SK-N-SH (cell line): ENCODE results near the gene WASHC3. TPM values are rescaled to one million over a fixed set of nuclear protein-coding genes. Genes with fewer than 3 reads are reported as not detected.

Experiments
- CTCF ChIA-PET: fragments of 300-600, 350-600 bp; formaldehyde crosslinking; extraction: SDS; loops from one replicate; lab custom pipeline; 2021; lab: Yijun Ruan, JAX
- POLR2A ChIA-PET: fragments of 350-600 bp; sonication (Branson Sonifier 250); formaldehyde crosslinking; extraction: SDS; loops from one replicate; lab custom pipeline; 2020; ENCODE audit warnings: antibody characterized with exemption, inconsistent platforms; lab: Yijun Ruan, JAX
- DNase-seq: peaks from one replicate; pipeline ENCODE4 v3.0.0; 2012
- H2AFZ ChIP-seq: fragments of 200-600 bp; sonication (generic); 2 replicates; pipeline ENCODE4 v1.8.1; 2016; ENCODE audit warnings: antibody characterized with exemption, mild to moderate bottlenecking, low read depth
- H3F3A ChIP-seq: fragments of 200-600 bp; sonication (generic); replicated peaks from 2 replicates; pipeline ENCODE3; 2016; ENCODE audit warnings: antibody characterized with exemption, mild to moderate bottlenecking; ENCODE audit not compliant: insufficient read depth
- H3K27ac ChIP-seq, 2 experiments: fragments of 200-500 bp in 1 of 2; fragments of 200-600 bp in 1 of 2; sonication (Bioruptor generic) in 1 of 2; sonication (generic), shearing (Covaris generic) in 1 of 2; 2 replicates each; pipeline versions ENCODE4 v1.5.1 to v1.6.1; 2014 to 2016; ENCODE audit warnings: low read depth in 2 of 2, inconsistent platforms in 1 of 2, low read length in 1 of 2, mild to moderate bottlenecking in 1 of 2, mixed read lengths in 1 of 2
- H3K27me3 ChIP-seq: fragments of 200-600 bp; sonication (generic), shearing (Covaris generic); 2 replicates; pipeline ENCODE4 v1.6.1; 2016; ENCODE audit warnings: mixed run types; ENCODE audit not compliant: insufficient read depth
- H3K36me3 ChIP-seq, 2 experiments: fragments of 200-500 bp in 1 of 2; fragments of 200-600 bp in 1 of 2; sonication (Bioruptor generic) in 1 of 2; sonication (generic) in 1 of 2; replicated peaks in 1 of 2; 2 replicates each; pipeline versions ENCODE3 to v1.5.1; 2014 to 2016; ENCODE audit warnings: low read length in 1 of 2, mild to moderate bottlenecking in 1 of 2; ENCODE audit not compliant: insufficient read depth in 2 of 2, control insufficient read depth in 1 of 2
- H3K4me1 ChIP-seq, 2 experiments: fragments of 200-500 bp in 1 of 2; fragments of 200-600 bp in 1 of 2; sonication (Bioruptor generic) in 1 of 2; sonication (generic), shearing (Covaris generic) in 1 of 2; 2 replicates each; pipeline versions ENCODE4 v1.5.1 to v1.6.1; 2014 to 2016; ENCODE audit warnings: low read depth in 1 of 2, low read length in 1 of 2, mixed run types in 1 of 2; ENCODE audit not compliant: insufficient read depth in 2 of 2, control insufficient read depth in 1 of 2
- H3K4me2 ChIP-seq: fragments of 200-600 bp; sonication (generic), shearing (Covaris generic); 2 replicates; pipeline ENCODE4 v1.6.1; 2017; ENCODE audit warnings: mixed run types
- H3K4me3 ChIP-seq, 2 experiments: fragments of 200-500 bp in 1 of 2; fragments of 200-600 bp in 1 of 2; sonication (Bioruptor generic) in 1 of 2; sonication (generic), shearing (Covaris generic) in 1 of 2; 2 replicates each; pipeline versions ENCODE4 v1.5.1 to v1.8.1; 2014 to 2016; ENCODE audit warnings: low read depth in 2 of 2, inconsistent platforms in 1 of 2, low read length in 1 of 2, mild to moderate bottlenecking in 1 of 2, mixed read lengths in 1 of 2, moderate library complexity in 1 of 2
- H3K79me2 ChIP-seq: fragments of 200-600 bp; sonication (generic); 2 replicates; pipeline ENCODE4 v1.8.1; 2017; ENCODE audit warnings: mild to moderate bottlenecking; ENCODE audit not compliant: insufficient read depth
- H3K9ac ChIP-seq: fragments of 200-600 bp; sonication (generic); 2 replicates; pipeline ENCODE4 v1.6.1; 2017; ENCODE audit warnings: mixed run types
- H3K9me2 ChIP-seq: fragments of 200-600 bp; sonication (generic); 2 replicates; pipeline ENCODE4 v1.6.1; 2017; ENCODE audit warnings: mixed run types
- H3K9me3 ChIP-seq: fragments of 200-600 bp; sonication (generic); 2 replicates; pipeline ENCODE4 v1.6.1; 2017; ENCODE audit warnings: mixed run types, mild to moderate bottlenecking, moderate library complexity
- H4K20me1 ChIP-seq: fragments of 200-600 bp; sonication (generic); 2 replicates; pipeline ENCODE4 v1.6.1; 2017; ENCODE audit warnings: mild to moderate bottlenecking, mixed run types; ENCODE audit not compliant: insufficient read depth
- CHD2 ChIP-seq: fragments of 150-350 bp; IDR thresholded peaks from 2 replicates; pipeline ENCODE4 v1.6.1; 2018; ENCODE audit warnings: low read length; ENCODE audit not compliant: partially characterized antibody
- ELF1 ChIP-seq: IDR thresholded peaks from 2 replicates; pipeline ENCODE4 v1.4.0; 2012
- EP300 ChIP-seq, 2 experiments: IDR thresholded peaks; 2 replicates each; pipeline versions ENCODE4 v1.4.0 to v1.6.1; 2012; ENCODE audit warnings: borderline replicate concordance in 1 of 2, low read depth in 1 of 2, low read length in 1 of 2
- FOSL2 ChIP-seq: IDR thresholded peaks from 2 replicates; pipeline ENCODE4 v1.4.0; 2012; ENCODE audit warnings: low read depth, mild to moderate bottlenecking, moderate library complexity, borderline replicate concordance
- FOXM1 ChIP-seq: IDR thresholded peaks from 2 replicates; pipeline ENCODE4 v1.4.0; 2012; ENCODE audit warnings: low read depth, mild to moderate bottlenecking
- JUND ChIP-seq: IDR thresholded peaks from 2 replicates; pipeline ENCODE4 v1.4.0; 2012
- NFIC ChIP-seq: IDR thresholded peaks from 2 replicates; pipeline ENCODE4 v1.4.0; 2012; ENCODE audit warnings: borderline replicate concordance
- NRF1 ChIP-seq: IDR thresholded peaks from 2 replicates; pipeline ENCODE4 v1.6.1; 2012; ENCODE audit warnings: low read depth, mild to moderate bottlenecking, low read length
- POLR2AphosphoS5 ChIP-seq: IDR thresholded peaks from 2 replicates; pipeline ENCODE4 v1.6.1; 2012; ENCODE audit warnings: low read depth, low read length
- RCOR1 ChIP-seq: fragments of 150-350 bp; IDR thresholded peaks from 2 replicates; pipeline ENCODE4 v1.6.1; 2017; ENCODE audit warnings: antibody characterized with exemption, low read length
- RXRA ChIP-seq: IDR thresholded peaks from 2 replicates; pipeline ENCODE4 v1.4.0; 2012; ENCODE audit warnings: low read depth, mild to moderate bottlenecking, borderline replicate concordance
- TAF1 ChIP-seq: IDR thresholded peaks from 2 replicates; pipeline ENCODE4 v1.6.1; 2012; ENCODE audit warnings: low read depth, mild to moderate bottlenecking, low read length, moderate library complexity, borderline replicate concordance
- YY1 ChIP-seq: IDR thresholded peaks from 2 replicates; pipeline ENCODE4 v1.4.0; 2012; ENCODE audit warnings: low read depth, mild to moderate bottlenecking
- WGBS: methylation state at CpG from one replicate; pipeline ENCODE4 v1.1.6; 2017; ENCODE audit warnings: low lambda C conversion rate; 5-methylcytosine and 5-hydroxymethylcytosine counted together
- polyA plus RNA-seq, 3 experiments: library from polyadenylated mRNA; depleted of rRNA; stranded (reverse); fragments of >200 nt; gene quantifications; 2 replicates each; pipeline ENCODE4 v1.2.3, GENCODE V29; 2012
- TF ChIP-seq, protein P1 (sequence below): fragments of 150-350 bp; IDR thresholded peaks from 2 replicates; pipeline ENCODE4 v1.6.1; 2017; ENCODE audit warnings: antibody characterized with exemption, low read length, low read depth, borderline replicate concordance
- TF ChIP-seq, protein P2 (sequence below): IDR thresholded peaks from 2 replicates; pipeline ENCODE4 v1.4.0; 2012; ENCODE audit warnings: low read depth, borderline replicate concordance
- TF ChIP-seq, protein P3 (sequence below): IDR thresholded peaks from 2 replicates; pipeline ENCODE4; 2012
- TF ChIP-seq, protein P4 (sequence below): IDR thresholded peaks from 2 replicates; pipeline ENCODE4 v1.4.0; 2012; ENCODE audit warnings: low read depth
- TF ChIP-seq, protein P5 (sequence below): fragments of 150-350 bp; IDR thresholded peaks from 2 replicates; pipeline ENCODE4 v1.6.1; 2016; ENCODE audit warnings: mild to moderate bottlenecking, low read depth, low read length
- TF ChIP-seq, protein P6 (sequence below): IDR thresholded peaks from 2 replicates; pipeline ENCODE4 v1.4.0; 2012; ENCODE audit warnings: low read depth, borderline replicate concordance

Gene WASHC3
- polyA plus RNA-seq, 1 of the 3 experiments (the other 2 are of a cell fraction): 28.5 TPM

DNA sequence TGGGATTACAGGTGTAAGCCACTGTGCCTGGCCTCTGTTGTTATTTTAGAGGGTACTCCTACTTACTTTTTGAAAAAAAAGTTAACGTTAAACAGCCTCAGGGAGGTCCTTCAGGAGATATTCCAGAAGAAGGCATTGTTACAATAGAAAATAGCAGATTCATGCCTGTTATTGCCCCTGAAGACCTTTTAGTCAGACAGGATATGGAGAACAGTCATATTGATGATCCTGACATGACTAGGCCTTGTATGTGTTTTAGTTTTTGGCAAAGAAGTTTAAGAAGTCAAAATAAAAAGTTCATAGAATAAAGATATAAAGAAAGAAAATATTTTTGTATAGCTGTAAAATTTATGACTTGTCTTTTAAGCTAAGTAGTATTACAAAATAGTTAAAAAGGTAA, 45.3 kb downstream of the WASHC3 start:
- TF ChIP-seq, protein P1, sequence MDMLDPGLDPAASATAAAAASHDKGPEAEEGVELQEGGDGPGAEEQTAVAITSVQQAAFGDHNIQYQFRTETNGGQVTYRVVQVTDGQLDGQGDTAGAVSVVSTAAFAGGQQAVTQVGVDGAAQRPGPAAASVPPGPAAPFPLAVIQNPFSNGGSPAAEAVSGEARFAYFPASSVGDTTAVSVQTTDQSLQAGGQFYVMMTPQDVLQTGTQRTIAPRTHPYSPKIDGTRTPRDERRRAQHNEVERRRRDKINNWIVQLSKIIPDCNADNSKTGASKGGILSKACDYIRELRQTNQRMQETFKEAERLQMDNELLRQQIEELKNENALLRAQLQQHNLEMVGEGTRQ: no peak
- TF ChIP-seq RXRA: no peak
- no peak for TF ChIP-seq NFIC
- TF ChIP-seq, protein P2, sequence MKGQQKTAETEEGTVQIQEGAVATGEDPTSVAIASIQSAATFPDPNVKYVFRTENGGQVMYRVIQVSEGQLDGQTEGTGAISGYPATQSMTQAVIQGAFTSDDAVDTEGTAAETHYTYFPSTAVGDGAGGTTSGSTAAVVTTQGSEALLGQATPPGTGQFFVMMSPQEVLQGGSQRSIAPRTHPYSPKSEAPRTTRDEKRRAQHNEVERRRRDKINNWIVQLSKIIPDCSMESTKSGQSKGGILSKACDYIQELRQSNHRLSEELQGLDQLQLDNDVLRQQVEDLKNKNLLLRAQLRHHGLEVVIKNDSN: no peak
- no peak for TF ChIP-seq RCOR1
- no peak for TF ChIP-seq ELF1
- TF ChIP-seq POLR2AphosphoS5: no peak
- no peak for TF ChIP-seq FOSL2
- TF ChIP-seq, protein P3, sequence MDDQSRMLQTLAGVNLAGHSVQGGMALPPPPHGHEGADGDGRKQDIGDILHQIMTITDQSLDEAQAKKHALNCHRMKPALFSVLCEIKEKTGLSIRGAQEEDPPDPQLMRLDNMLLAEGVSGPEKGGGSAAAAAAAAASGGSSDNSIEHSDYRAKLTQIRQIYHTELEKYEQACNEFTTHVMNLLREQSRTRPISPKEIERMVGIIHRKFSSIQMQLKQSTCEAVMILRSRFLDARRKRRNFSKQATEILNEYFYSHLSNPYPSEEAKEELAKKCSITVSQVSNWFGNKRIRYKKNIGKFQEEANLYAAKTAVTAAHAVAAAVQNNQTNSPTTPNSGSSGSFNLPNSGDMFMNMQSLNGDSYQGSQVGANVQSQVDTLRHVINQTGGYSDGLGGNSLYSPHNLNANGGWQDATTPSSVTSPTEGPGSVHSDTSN: no peak
- no peak overlapping the region for H3K4me3 ChIP-seq
- H3K27ac ChIP-seq: no peak overlapping the region
- ChIA-PET POLR2A (no interaction called here), CTCF (interaction anchor here (1.2 kb wide), 1 partner anchor 14 kb away, joined by 3 read pairs; no protein-coding TSS in a partner anchor)
- no peak overlapping the region for H3K4me2 ChIP-seq
- no peak overlapping the region for H3K9ac ChIP-seq
- peaks cover 6 to 12% of the 10 kb centered on the region in 2 experiments for H3K36me3 ChIP-seq
- H3K27me3 ChIP-seq: no peaks in the 10 kb centered on the region
- H4K20me1 ChIP-seq: no peaks in the 10 kb centered on the region
- no peaks in the 10 kb centered on the region for H3K4me1 ChIP-seq
- WGBS: 95% methylated on average over 1 of the region's 1 CpG
- H2AFZ ChIP-seq: no peak overlapping the region
- H3K79me2 ChIP-seq: no peaks in the 10 kb centered on the region
- H3K9me2 ChIP-seq: no peaks in the 10 kb centered on the region
- H3F3A ChIP-seq: no peaks in the 10 kb centered on the region
- H3K9me3 ChIP-seq: no peaks in the 10 kb centered on the region
- DNase-seq: no peak

DNA sequence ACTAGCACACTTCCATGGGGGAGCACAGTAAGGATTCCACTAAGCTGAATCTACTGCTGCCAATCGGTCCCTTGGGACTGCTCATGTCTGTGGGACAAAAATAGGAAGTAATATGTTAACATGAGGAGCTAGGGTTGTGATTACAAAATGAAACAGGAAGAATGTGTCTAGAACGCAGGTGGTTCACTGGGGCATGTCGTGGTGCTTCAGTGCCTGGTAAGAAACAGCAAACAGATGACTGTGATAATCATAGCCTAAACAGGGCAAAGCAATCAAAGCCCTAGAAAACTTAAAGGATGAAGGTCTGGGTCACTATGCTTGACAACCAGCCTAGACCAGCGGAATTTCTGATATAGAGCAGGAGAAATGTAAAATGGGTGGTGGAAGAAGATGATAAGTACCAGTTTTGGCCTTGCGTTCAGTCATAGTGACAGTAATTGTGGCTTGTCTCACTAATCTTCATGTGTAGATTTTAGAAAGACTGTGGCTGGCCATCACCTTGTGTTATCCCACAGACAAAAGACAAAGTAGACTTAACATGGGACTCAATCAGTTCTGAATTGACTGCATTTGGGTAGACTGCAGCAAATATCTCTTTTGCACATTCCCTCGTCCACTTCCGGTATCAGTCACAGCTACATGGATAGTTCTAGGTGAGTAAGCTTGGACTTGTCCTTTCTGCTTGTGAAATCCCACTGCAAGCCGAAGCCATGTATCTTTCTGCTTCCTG, 51.4 kb downstream of the WASHC3 start:
- no peaks in the 10 kb centered on the region for H3K9me3 ChIP-seq
- no peak overlapping the region for H3K4me3 ChIP-seq
- H3K9me2 ChIP-seq: no peaks in the 10 kb centered on the region
- no peaks in the 10 kb centered on the region for H4K20me1 ChIP-seq
- no peaks in the 10 kb centered on the region for H3K27me3 ChIP-seq
- H3K79me2 ChIP-seq: no peaks in the 10 kb centered on the region
- H2AFZ ChIP-seq: no peak overlapping the region
- WGBS: 94% methylated on average over 8 of the region's 8 CpGs
- H3K36me3 ChIP-seq: peaks cover 2 to 8% of the 10 kb centered on the region in 2 experiments
- H3F3A ChIP-seq: no peaks in the 10 kb centered on the region
- no peak overlapping the region for H3K4me2 ChIP-seq
- no peaks in the 10 kb centered on the region for H3K4me1 ChIP-seq
- CTCF ChIA-PET: no interaction called here
- H3K27ac ChIP-seq: no peak overlapping the region
- POLR2A ChIA-PET: no interaction called here
- DNase-seq: no peak
- no peak overlapping the region for H3K9ac ChIP-seq
- TF ChIP-seq EP300 (IDR thresholded peaks at IDR 0.05; ENCODE audit: borderline replicate concordance in 1 of 2, low read depth in 1 of 2, low read length in 1 of 2) (no peak), JUND (no peak), FOXM1 (no peak), RXRA (no peak), CHD2 (no peak), YY1 (no peak), RCOR1 (no peak), NRF1 (no peak), TAF1 (no peak), NFIC (no peak)
- TF ChIP-seq, protein P4, sequence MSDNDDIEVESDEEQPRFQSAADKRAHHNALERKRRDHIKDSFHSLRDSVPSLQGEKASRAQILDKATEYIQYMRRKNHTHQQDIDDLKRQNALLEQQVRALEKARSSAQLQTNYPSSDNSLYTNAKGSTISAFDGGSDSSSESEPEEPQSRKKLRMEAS: no peak
- TF ChIP-seq, protein P5, sequence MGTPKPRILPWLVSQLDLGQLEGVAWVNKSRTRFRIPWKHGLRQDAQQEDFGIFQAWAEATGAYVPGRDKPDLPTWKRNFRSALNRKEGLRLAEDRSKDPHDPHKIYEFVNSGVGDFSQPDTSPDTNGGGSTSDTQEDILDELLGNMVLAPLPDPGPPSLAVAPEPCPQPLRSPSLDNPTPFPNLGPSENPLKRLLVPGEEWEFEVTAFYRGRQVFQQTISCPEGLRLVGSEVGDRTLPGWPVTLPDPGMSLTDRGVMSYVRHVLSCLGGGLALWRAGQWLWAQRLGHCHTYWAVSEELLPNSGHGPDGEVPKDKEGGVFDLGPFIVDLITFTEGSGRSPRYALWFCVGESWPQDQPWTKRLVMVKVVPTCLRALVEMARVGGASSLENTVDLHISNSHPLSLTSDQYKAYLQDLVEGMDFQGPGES: no peak
- TF ChIP-seq, protein P6, sequence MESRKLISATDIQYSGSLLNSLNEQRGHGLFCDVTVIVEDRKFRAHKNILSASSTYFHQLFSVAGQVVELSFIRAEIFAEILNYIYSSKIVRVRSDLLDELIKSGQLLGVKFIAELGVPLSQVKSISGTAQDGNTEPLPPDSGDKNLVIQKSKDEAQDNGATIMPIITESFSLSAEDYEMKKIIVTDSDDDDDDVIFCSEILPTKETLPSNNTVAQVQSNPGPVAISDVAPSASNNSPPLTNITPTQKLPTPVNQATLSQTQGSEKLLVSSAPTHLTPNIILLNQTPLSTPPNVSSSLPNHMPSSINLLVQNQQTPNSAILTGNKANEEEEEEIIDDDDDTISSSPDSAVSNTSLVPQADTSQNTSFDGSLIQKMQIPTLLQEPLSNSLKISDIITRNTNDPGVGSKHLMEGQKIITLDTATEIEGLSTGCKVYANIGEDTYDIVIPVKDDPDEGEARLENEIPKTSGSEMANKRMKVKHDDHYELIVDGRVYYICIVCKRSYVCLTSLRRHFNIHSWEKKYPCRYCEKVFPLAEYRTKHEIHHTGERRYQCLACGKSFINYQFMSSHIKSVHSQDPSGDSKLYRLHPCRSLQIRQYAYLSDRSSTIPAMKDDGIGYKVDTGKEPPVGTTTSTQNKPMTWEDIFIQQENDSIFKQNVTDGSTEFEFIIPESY: no peak
- TF ChIP-seq, protein P1: no peak
